Mesodermal cell (in vitro differentiated cells): Measurements from ENCODE around the gene PODNL1.

Source experiments
- H3K27ac ChIP-seq: 2 replicates; pipeline ENCODE4 v1.7.0; 2013; ENCODE audit warnings: mild to moderate bottlenecking, low read depth, low read length, moderate library complexity; ENCODE audit not compliant: severe bottlenecking
- H3K36me3 ChIP-seq: 2 replicates; pipeline ENCODE4 v1.7.1; 2013; ENCODE audit warnings: mild to moderate bottlenecking, low read length, moderate library complexity; ENCODE audit not compliant: control insufficient read depth, insufficient read depth
- H3K4me1 ChIP-seq: one replicate; pipeline ENCODE4 v1.7.1; 2013; ENCODE audit warnings: mild to moderate bottlenecking, low read length; ENCODE audit not compliant: insufficient read depth, control insufficient read depth, poor library complexity, severe bottlenecking
- H3K4me3 ChIP-seq: 2 replicates; pipeline ENCODE4 v1.7.0; 2013; ENCODE audit warnings: low read length, control low read depth, mild to moderate bottlenecking; ENCODE audit not compliant: insufficient read depth, poor library complexity, severe bottlenecking; ENCODE audit errors: extremely low read depth
- H3K9me3 ChIP-seq: 2 replicates; pipeline ENCODE4 v1.7.1; 2013; ENCODE audit warnings: mild to moderate bottlenecking, low read length, moderate library complexity; ENCODE audit not compliant: control insufficient read depth
- WGBS, 2 experiments: methylation state at CpG; one replicate each; pipeline ENCODE4 v1.1.5; 2013; ENCODE audit warnings: missing lambda C conversion rate in 2 of 2; ENCODE audit not compliant: insufficient coverage in 2 of 2; 5-methylcytosine and 5-hydroxymethylcytosine counted together

The PODNL1 gene

DNA sequence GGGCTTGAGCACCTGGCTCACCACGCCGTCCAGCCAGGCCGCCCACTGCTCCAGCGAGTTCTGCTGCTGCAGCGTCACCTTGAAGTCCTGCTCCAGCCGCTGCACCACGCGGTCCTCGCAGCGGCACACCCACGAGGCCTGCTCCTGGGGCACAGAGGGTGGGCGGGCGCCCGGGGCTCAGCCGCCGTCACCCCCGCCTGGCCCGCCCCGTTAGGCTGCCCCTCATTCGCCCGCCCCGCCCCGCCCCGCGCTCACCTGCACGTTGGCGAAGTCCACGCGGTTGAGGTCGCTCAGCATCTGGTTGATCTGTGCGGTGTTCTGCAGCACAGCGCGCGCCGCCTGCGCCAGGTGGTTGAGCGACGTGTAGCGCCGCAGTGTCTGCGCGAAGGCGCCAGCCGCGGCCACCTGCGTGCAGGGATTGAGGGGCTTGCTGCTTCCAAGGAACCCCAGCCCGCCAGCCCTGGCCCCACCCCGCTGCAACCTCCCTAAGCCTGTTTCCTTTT is 25.4 kb upstream of the PODNL1 start:
- WGBS, 2 experiments: 96 to 97% methylated on average over 32 to 46 of the region's 48 CpGs
- Histone ChIP-seq H3K9me3 (no peaks in the 10 kb centered on the region), H3K27ac (no peak overlapping the region), H3K4me3 (no peak overlapping the region), H3K36me3 (peaks cover 65% of the 10 kb centered on the region), H3K4me1 (peaks cover 2% of the 10 kb centered on the region)

DNA sequence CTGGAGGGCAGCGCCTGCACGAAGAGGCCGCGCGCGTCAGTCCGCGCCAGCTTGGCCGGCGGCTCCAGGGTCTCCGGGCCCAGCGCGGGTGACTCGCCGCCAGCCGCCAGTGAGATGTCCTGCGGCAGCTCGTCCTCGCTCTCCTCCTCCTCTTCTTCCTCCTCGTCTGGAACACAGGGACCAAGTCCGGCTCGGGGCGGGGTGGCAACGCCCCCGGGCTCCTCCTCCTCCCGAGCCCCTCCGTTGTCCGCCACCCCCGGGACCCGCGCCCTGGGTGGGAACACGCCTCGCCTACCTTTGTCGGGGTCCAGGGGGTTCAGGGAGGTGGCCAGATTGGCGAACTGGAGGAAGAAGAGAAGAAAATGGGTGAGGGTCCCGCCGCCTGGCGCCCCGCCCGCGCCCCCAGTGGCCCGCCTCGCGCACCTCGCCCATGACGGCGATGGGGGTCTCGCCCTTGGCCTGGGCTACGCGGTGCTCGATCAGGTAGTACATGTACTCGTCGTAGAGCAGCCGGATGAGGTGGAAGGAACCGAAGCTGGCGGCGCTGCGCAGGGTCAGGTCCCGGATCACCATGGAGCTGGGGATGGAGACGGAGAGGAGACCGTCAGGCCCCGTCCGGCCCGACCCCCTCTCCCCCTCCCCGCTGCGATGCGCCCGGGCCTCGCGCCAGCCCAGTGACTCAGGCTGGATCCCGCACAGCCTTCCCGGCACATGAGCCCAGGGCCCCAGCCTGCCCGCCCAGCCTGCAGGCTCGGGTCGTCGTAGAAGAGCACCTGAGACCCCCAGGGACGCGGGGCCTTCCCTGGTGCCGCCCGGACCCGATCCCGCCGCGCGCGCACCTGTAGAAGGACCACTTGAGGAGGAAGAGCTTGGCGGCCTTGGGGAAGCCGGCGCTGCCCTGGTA is 24.7 kb upstream of the PODNL1 start:
- Histone ChIP-seq H3K27ac (no peak overlapping the region), H3K36me3 (peaks cover 65% of the 10 kb centered on the region), H3K4me1 (peaks cover 2% of the 10 kb centered on the region), H3K9me3 (no peaks in the 10 kb centered on the region), H3K4me3 (no peak overlapping the region)
- 90 to 92% methylated on average over 65 to 71 of the region's 89 CpGs for WGBS, 2 experiments

DNA sequence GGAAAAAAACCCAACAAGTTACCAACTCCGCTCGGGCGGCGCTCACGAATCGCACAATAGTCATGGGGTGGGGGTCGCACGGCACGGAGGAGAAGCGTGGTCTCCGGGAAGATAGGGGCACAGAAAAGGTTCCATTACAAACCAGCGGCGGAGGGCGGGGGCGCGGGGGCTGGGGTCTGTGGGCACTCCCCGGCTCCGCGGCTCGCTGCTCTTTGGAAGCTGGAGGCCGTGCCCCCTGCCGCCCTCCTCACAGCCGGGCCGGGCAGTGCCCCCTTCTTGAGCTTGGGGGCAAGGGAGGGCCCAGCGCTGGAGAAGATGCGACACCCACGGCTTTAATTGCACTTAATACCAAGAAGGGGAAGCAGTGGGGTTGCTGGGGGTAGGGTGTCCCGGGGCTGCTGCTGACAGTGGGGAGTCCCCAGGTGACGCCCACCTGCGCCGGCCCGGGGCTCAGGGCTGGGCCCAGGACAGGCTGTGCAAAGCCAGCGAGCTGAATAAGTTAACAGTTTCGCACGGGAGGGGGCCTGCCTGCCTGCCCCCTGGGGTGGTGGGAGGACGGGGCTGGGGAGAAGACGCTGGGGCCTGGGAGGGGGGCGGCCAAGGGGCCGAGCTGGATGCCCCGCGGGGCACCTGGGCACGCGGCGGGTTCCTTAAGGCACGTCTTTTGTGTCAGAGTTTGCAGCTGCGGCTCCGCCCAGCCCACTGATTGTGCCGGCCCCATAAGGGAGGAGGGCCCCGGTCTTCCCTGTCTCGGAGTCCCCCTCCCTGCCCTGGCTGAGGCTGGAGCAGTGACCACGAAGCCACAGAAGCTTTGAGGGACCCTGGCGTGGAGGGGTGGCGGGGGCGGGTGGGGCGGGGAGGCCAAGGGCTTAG is 23.8 kb upstream of the PODNL1 start:
- peaks cover 2% of the 10 kb centered on the region for H3K4me1 ChIP-seq
- H3K4me3 ChIP-seq: no peak overlapping the region
- WGBS, 2 experiments: 74 to 83% methylated on average over 37 to 47 of the region's 55 CpGs
- peaks cover 65% of the 10 kb centered on the region for H3K36me3 ChIP-seq
- no peak overlapping the region for H3K27ac ChIP-seq
- no peaks in the 10 kb centered on the region for H3K9me3 ChIP-seq

DNA sequence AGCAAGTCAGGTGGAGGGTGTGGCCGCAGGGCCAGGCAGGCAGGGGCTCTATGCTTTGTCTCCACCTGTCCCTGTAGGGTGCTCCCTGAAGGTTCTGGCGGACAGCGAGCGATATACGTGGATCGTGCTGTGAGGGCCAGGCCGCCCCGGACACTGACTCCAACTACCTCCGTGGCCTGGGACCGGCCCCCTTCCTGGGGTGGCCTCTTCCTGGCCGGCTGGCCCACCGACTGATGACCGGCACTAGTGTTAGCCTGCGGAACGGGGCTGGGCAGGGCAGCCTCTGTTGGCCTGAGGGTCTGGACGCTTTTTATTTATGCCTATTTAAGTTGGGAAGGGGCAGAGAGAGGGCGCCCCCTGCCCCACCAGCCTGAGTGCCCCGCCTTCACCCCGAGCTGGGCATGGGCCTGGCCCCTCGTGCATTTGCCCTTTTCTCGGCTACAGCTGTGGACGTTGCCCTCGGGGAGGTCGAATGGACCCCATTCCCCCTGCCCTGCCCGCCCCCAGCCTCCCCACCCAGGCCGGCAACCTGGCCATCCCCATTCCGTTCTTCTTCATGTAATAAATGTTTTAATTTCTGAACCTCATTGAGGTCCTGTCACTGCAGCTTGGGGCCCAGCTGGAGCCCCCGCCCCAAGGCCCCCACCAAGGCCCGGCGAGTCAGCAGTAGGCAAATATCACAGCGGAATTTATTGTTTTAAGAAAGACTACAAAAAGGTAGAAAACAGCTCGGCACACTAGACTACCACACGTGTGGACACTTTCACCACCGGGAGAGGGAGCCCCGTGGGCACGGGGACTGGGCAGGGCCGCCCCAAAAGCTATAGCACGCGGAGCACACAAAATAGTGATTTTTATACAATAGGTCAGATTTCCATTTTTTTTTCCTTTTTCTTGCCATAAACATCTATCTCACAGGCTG is 22.9 kb upstream of the PODNL1 start:
- Histone ChIP-seq H3K36me3 (peaks cover 65% of the 10 kb centered on the region), H3K27ac (no peak overlapping the region), H3K4me3 (no peak overlapping the region), H3K9me3 (no peaks in the 10 kb centered on the region), H3K4me1 (peaks cover 2% of the 10 kb centered on the region)
- WGBS, 2 experiments: 93 to 96% methylated on average over 24 to 28 of the region's 39 CpGs

DNA sequence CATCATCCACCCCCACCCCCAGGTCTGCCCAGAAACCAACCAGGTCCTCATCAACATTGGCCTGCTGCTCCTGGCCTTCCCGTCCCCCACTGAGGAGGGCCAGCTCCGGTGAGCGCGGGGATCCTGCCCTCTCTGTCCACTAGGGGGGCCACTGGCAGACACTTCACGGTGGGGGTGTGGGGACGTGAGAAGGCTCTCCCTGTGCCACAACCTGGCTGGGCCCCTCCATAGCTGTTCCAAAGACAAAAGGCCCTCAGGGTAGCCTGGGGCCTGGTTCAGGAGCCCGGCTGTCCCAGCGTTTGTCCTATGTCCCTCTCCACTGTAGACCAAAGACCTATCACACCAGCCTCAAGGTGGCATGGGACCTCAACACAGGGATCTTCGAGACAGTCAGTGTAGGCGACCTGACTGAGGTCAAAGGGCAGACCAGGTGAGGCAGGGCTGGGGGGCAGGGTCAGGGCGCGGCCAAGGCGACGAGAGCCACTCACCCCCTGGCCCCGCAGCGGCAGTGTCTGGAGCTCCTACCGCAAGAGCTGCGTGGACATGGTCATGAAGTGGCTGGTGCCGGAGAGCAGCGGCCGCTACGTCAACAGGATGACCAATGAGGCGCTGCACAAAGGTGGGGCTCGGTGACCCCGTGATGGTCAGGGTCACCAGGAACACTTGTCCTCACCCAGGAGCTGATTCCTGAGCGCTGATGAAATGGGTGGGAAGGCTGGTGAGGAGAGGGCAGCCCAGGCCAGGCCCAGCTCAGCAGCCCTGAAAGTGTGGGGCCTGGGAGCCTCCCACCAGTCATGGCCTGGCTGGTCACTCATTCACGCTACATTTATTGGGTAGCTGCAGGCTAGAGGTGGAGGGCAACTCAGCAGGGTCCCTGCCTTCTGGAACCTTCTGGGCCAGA is 22.0 kb upstream of the PODNL1 start:
- peaks cover 2% of the 10 kb centered on the region for H3K4me1 ChIP-seq
- 93 to 97% methylated on average over 23 to 26 of the region's 27 CpGs for WGBS, 2 experiments
- H3K9me3 ChIP-seq: no peaks in the 10 kb centered on the region
- H3K27ac ChIP-seq: no peak overlapping the region
- H3K4me3 ChIP-seq: no peak overlapping the region
- H3K36me3 ChIP-seq: peaks cover 69% of the 10 kb centered on the region

DNA sequence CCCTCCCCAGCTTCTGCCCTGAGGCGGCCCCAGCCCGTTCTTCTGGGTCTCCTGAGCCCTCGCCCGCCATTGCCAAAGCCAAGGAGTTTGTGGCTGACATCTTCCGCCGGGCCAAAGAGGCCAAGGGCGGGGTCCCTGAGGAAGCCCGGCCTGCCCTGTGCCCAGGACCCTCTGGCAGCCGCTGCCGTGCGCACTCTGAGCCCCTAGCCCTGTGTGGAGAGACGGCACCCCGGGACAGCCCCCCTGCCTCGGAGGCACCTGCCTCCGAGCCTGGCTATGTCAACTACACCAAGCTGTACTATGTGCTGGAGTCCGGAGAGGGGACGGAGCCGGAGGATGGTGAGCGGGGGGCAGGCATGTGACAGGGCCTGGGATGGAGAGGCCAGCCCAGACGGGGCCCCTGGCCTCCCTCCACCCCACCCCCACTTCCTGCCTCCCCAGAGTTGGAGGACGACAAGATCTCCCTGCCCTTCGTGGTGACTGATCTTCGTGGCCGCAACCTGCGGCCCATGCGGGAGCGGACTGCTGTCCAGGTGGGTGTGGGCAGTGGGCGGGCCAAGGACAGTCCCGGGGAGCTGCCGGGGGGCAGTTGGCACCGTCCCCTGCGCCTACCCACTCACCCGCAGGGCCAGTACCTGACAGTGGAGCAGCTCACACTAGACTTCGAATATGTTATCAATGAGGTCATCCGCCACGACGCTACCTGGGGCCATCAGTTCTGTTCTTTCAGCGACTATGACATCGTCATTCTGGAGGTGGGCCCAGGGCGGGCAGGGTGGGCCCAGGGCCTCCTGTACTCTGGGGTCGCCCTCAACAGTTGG is 21.1 kb upstream of the PODNL1 start:
- Histone ChIP-seq H3K9me3 (no peaks in the 10 kb centered on the region), H3K36me3 (peaks cover 76% of the 10 kb centered on the region), H3K27ac (no peak overlapping the region), H3K4me3 (no peak overlapping the region), H3K4me1 (no peaks in the 10 kb centered on the region)
- WGBS, 2 experiments: 97% methylated on average over 35 to 36 of the region's 41 CpGs

DNA sequence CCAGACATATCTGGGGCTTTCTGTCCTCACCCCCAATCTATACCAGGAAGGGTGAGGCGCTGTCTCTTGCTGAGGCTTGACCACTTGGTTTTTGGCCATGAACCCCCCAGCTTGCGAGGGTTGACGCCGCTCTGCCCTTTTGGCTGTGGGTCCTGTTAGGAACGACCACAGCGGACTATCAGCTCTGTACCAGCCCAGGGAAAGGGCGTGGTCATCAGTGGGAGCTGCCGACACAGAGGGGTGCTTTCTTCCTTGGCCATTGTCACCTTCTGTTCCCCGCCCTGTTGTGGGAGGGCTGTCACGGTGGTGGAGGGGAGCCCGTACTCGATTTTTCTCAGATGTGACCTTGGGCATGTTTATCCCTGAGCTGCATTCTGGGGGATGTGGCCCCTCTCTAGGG is 19.8 kb upstream of the PODNL1 start:
- H3K36me3 ChIP-seq: peaks cover 85% of the 10 kb centered on the region
- H3K27ac ChIP-seq: no peak overlapping the region
- H3K9me3 ChIP-seq: no peaks in the 10 kb centered on the region
- peaks cover 4% of the 10 kb centered on the region for H3K4me1 ChIP-seq
- H3K4me3 ChIP-seq: no peak overlapping the region
- WGBS, 2 experiments: 88% methylated on average over 11 to 12 of the region's 12 CpGs

DNA sequence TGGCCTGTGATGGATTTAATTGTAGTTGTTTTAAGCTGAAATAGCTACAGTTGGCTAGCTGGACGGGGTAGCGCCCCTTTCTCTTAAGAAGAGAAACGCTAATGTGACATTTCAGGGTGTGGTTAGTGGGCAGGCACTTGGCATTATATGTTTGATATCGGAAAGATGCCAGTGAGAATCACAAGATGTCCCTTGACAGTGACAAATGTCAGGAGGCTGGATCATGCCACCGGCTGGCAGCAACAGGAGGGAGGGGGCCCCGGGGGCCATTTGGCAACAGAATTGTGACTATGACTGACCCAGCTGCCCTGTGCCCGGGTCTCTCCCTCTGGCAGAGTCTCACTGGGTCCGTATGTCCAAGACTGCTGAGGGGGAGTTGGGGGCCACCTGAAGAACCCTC is 18.8 kb upstream of the PODNL1 start:
- 92 to 99% methylated on average over 8 of the region's 8 CpGs for WGBS, 2 experiments
- Histone ChIP-seq H3K9me3 (no peaks in the 10 kb centered on the region), H3K4me1 (peaks cover 4% of the 10 kb centered on the region), H3K27ac (no peak overlapping the region), H3K4me3 (no peak overlapping the region), H3K36me3 (peaks cover 80% of the 10 kb centered on the region)

DNA sequence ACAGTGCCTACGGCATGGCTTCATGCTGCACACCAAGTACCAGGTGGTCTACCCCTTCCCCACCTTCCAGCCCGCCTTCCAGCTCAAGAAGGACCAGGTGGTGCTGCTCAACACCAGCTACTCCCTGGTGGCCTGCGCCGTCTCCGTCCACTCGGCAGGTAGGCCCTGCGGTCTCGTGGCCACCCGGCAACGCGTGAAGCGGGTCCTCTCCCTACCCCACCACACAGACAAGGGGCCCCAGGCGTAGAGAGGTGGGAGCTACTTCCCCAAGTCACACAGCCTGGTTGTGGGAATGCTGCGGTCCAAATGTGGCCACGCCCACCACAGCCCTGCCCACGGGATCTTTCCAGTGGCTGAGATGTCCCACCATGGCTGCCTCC is 18.1 kb upstream of the PODNL1 start:
- peaks cover 4% of the 10 kb centered on the region for H3K4me1 ChIP-seq
- H3K36me3 ChIP-seq: peaks cover 73% of the 10 kb centered on the region
- WGBS, 2 experiments: 96% methylated on average over 9 to 13 of the region's 16 CpGs
- H3K27ac ChIP-seq: no peak overlapping the region
- H3K9me3 ChIP-seq: no peaks in the 10 kb centered on the region
- no peak overlapping the region for H3K4me3 ChIP-seq
